Measurements from ENCODE around the gene SKOR2. TPM values are rescaled to one million over a fixed set of nuclear protein-coding genes. Genes with fewer than 3 reads are reported as not detected.

Gene SKOR2
- total RNA-seq, 4 donors from 2014 or later, result not detected

DNA sequence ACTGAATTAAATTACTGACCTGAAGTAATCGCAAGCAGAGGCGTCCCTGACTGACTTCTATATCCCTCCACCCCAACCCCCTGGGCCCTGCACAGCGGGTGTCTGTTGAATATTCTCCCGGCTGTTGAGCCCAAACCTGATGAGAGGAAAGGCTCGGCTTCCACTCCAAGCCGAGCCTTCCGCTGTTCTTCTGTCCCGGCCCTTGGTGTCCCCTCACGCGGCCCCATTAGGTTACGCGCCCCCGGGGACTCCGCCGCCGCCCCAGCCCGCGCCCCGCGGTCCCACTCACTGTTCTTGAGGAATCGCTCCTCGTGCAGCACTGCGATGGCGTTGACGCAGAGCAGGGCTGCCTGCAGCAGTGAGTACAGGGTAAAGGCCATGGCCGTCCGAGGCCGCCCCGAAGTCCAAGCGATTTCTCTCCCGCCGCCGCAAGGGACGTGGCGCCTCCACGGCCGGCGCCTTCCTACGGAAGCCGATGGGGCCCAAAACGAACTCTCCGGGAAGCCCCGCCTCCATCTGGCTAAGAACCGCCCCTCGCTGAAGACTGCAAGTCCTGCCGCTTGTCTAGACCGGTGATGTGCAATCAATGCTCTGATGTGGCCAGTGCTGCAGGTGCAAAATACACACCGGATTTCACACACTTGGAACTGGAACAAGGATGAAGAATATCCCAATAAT lies 75.4 kb downstream of the SKOR2 start, which contains the start of gene IER3IP1:
IER3IP1 (minus strand) TSS at position 467 of the 678 bp plus-strand sequence; CDS start at position 380, 87 bp downstream.
- intact Hi-C loops (cut with DNase I; ENCODE audit: low total_unique reads) (loop anchor here (1.0 kb wide), 1 partner anchor 26 kb away; the partner anchor contains the start of gene HDHD2), in situ Hi-C loops (cut with MboI; ENCODE audit: low sequenced_read_pairs in 4 of 4) (no loop called here)
- DNase-seq, result peak; percentile 81 to 83
- Histone ChIP-seq H3K27ac (peak within 1 kb of the TSS; percentile 81 to 93 (median 88)), H3K4me1 (peaks cover 13 to 29% of the 10 kb centered on the region in 2 donors), H3K36me3 (no peaks in the 10 kb centered on the region), H3K27me3 (no peaks in the 10 kb centered on the region), H3K4me3 (peak within 1 kb of the TSS; percentile 87 to 99 (median 96)), H3K9me3 (no peaks in the 10 kb centered on the region)
- peak; percentile 89 to 95 for ATAC-seq
- TF ChIP-seq, protein P1, sequence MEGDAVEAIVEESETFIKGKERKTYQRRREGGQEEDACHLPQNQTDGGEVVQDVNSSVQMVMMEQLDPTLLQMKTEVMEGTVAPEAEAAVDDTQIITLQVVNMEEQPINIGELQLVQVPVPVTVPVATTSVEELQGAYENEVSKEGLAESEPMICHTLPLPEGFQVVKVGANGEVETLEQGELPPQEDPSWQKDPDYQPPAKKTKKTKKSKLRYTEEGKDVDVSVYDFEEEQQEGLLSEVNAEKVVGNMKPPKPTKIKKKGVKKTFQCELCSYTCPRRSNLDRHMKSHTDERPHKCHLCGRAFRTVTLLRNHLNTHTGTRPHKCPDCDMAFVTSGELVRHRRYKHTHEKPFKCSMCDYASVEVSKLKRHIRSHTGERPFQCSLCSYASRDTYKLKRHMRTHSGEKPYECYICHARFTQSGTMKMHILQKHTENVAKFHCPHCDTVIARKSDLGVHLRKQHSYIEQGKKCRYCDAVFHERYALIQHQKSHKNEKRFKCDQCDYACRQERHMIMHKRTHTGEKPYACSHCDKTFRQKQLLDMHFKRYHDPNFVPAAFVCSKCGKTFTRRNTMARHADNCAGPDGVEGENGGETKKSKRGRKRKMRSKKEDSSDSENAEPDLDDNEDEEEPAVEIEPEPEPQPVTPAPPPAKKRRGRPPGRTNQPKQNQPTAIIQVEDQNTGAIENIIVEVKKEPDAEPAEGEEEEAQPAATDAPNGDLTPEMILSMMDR (IDR thresholded peaks at IDR 0.05 in 4 of 5, conservative IDR thresholded peaks at IDR 0.05 in 1 of 5), result peak in 3 of 5 experiments; percentile 10 to 42 (median 33)
- peak; percentile 51 to 53 for TF ChIP-seq POLR2A (IDR thresholded peaks at IDR 0.05)

DNA sequence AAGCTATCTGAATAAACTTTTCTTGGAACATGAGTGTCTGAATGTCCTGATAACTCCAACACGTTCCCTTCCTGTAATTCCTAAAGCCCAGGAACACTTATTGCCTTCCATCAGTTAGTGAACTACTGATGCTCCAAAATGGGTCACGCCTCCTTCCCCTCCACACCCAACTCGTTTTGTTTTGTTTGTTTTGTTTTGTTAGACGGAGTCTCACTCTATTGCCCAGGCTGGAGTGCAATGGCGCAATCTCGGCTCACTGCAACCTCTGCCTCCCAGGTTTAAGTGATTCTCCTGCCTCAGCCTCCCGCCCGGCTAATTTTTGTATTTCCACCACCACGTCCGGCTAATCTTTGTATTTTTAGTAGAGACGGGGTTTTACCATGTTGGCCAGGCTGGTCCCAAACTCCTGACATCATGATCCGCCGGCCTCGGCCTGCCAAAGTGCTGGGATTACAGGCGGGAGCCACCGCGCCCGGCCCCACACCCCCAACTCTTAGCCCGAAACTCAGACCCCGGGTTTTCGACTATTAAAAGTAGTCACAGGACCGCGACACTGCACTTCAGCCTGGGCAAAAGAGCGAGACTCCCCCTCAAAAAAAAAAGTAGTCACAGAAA lies 76.1 kb downstream of the SKOR2 start:
- ATAC-seq (peak; percentile 18 to 29), DNase-seq (no peak)
- TF ChIP-seq, protein P1 (IDR thresholded peaks at IDR 0.05 in 4 of 5, conservative IDR thresholded peaks at IDR 0.05 in 1 of 5), result no peak
- no peak for TF ChIP-seq POLR2A (IDR thresholded peaks at IDR 0.05)
- Histone ChIP-seq H3K4me1 (peaks cover 13 to 29% of the 10 kb centered on the region in 2 donors), H3K27ac (peak overlapping the region; percentile 81 to 93 (median 88)), H3K4me3 (peak overlapping the region; percentile 87 to 99 (median 96)), H3K9me3 (no peaks in the 10 kb centered on the region), H3K36me3 (no peaks in the 10 kb centered on the region), H3K27me3 (no peaks in the 10 kb centered on the region)
- in situ Hi-C loops (cut with MboI; ENCODE audit: low sequenced_read_pairs in 4 of 4), result no loop called here
- intact Hi-C loops (cut with DNase I; ENCODE audit: low total_unique reads), result no loop called here

DNA sequence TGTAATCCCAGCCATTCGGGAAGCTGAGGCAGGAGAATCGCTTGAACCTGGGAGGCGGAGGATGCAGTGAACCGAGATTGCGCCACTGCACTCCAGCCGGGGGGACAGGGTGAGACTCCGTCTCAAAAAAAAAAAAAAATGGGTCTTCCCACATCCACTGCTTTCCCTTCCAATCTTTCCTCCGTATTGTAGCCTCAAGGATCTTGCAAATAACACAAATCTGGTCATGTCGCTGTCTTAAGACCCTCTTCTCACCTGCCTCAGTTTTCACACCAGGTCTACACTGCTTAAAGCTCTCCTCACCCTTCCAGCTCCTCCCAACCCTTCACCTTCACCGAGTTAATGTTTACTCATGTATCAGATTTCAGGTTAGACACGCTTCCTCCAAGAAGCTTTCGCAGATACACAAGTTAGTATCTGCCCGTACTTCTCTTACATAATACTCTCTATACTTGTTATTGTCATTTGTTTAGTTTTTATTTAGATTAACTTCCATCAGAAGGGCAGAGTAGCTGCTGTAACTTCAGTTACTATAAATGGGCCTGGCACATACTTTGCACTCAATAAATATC lies 76.8 kb downstream of the SKOR2 start:
- DNase-seq (no peak), ATAC-seq (no peak)
- TF ChIP-seq, protein P1 (IDR thresholded peaks at IDR 0.05 in 4 of 5, conservative IDR thresholded peaks at IDR 0.05 in 1 of 5), result no peak
- TF ChIP-seq POLR2A (IDR thresholded peaks at IDR 0.05), result no peak
- intact Hi-C loops (cut with DNase I; ENCODE audit: low total_unique reads) (no loop called here), in situ Hi-C loops (cut with MboI; ENCODE audit: low sequenced_read_pairs in 4 of 4) (no loop called here)
- Histone ChIP-seq H3K9me3 (no peaks in the 10 kb centered on the region), H3K4me1 (peaks cover 13 to 29% of the 10 kb centered on the region in 2 donors), H3K4me3 (peak overlapping the region; percentile 87 to 99 (median 96)), H3K36me3 (no peaks in the 10 kb centered on the region), H3K27ac (peak overlapping the region in 1 of 4 donors; percentile 93), H3K27me3 (no peaks in the 10 kb centered on the region)

DNA sequence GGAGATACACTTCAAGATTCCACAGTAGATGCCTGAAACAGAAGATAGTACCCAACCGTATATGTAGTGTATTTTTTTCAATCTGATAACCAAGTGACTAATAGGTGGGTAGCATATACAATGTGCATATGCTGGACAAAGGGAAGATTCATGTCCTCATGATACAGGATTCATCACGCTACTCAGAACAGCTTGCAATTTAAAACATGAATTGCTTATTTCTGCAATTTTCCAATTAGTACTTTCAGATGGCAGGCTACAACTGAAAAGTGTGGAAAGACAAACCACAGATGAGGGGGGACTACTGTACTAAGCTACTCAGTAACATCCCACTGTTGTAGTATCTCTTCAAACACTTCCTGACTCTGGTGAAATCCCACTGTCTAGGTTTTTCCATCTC lies 79.0 kb downstream of the SKOR2 start:
- in situ Hi-C loops (cut with MboI; ENCODE audit: low sequenced_read_pairs in 4 of 4) (no loop called here), intact Hi-C loops (cut with DNase I; ENCODE audit: low total_unique reads) (no loop called here)
- Histone ChIP-seq H3K4me3 (no peak overlapping the region), H3K4me1 (peaks cover 13 to 29% of the 10 kb centered on the region in 2 donors), H3K9me3 (no peaks in the 10 kb centered on the region), H3K27me3 (no peaks in the 10 kb centered on the region), H3K27ac (no peak overlapping the region), H3K36me3 (no peaks in the 10 kb centered on the region)
- ATAC-seq (no peak), DNase-seq (no peak)
- TF ChIP-seq, protein P1 (IDR thresholded peaks at IDR 0.05 in 4 of 5, conservative IDR thresholded peaks at IDR 0.05 in 1 of 5), result no peak
- no peak for TF ChIP-seq POLR2A (IDR thresholded peaks at IDR 0.05)
